Activated B cell treated with CpG ODN at 0.5 μM for 24 hours (primary cell): Measurements from ENCODE around the gene KCNMA1. TPM values are rescaled to one million over a fixed set of nuclear protein-coding genes. Genes with fewer than 3 reads are reported as not detected.

Source experiments
- ATAC-seq: fragments of 200-7000 bp; cut with Tn5 transposase; one replicate; pipeline ENCODE4 v1.10.0; 2021; ENCODE audit warnings: low read depth, mild to moderate bottlenecking, moderate library complexity
- CTCF ChIA-PET: fragments of 350-600 bp; sonication (Branson Sonifier 250); formaldehyde crosslinking; loops from one replicate; lab custom pipeline; 2021; ENCODE audit warnings: antibody characterized with exemption; lab: Charles Lee
- POLR2A ChIA-PET: fragments of 350-600 bp; sonication (Branson Sonifier 250); formaldehyde crosslinking; loops from one replicate; lab custom pipeline; 2021; ENCODE audit warnings: antibody characterized with exemption; lab: Charles Lee
- DNase-seq: peaks from one replicate; pipeline ENCODE4 v3.0.0; 2022
- H3K27ac Mint-ChIP-seq: one replicate; pipeline ENCODE4 v1.8.0; 2020; ENCODE audit warnings: mixed read lengths
- H3K27me3 Mint-ChIP-seq: one replicate; pipeline ENCODE4 v1.8.0; 2021; ENCODE audit warnings: mixed read lengths
- H3K36me3 Mint-ChIP-seq: one replicate; pipeline ENCODE4 v1.8.0; 2021; ENCODE audit warnings: low read depth, mixed read lengths
- H3K4me1 Mint-ChIP-seq: one replicate; pipeline ENCODE4 v1.8.0; 2021; ENCODE audit warnings: mixed read lengths
- H3K4me3 Mint-ChIP-seq: one replicate; pipeline ENCODE4 v1.8.0; 2020; ENCODE audit warnings: mild to moderate bottlenecking, mixed read lengths
- H3K9me3 Mint-ChIP-seq: one replicate; pipeline ENCODE4 v1.8.0; 2020; ENCODE audit warnings: mixed read lengths
- CTCF ChIP-seq: fragments of 200-600 bp; IDR thresholded peaks from one replicate; pipeline ENCODE4 v1.8.0; 2022; ENCODE audit warnings: antibody characterized with exemption, mild to moderate bottlenecking
- intact Hi-C: fragments of 100-400 bp; cut with micrococcal nuclease; formaldehyde crosslinking; loops from one replicate; pipeline ENCODE4 v1.15.1; 2024
- total RNA-seq: library from RNA; stranded (reverse); gene quantifications from 2 replicates; pipeline ENCODE4 v1.2.3, GENCODE V29; 2022

Gene KCNMA1
- total RNA-seq, 1 donor from 2014 or later = 3.7 TPM

GRCh38 chr10:76829724-76830123 is 807.9 kb downstream of the KCNMA1 start:
- DNase-seq (no peak), ATAC-seq (no peak)
- no peaks in the 10 kb centered on the region for H3K27me3 Mint-ChIP-seq
- H3K4me3 Mint-ChIP-seq = no peak overlapping the region
- no peaks in the 10 kb centered on the region for H3K4me1 Mint-ChIP-seq
- H3K36me3 Mint-ChIP-seq = no peaks in the 10 kb centered on the region
- H3K9me3 Mint-ChIP-seq = no peaks in the 10 kb centered on the region
- ChIA-PET CTCF (no interaction called here), POLR2A (no interaction called here)
- no peak overlapping the region for H3K27ac Mint-ChIP-seq
- intact Hi-C loops = no loop called here
- TF ChIP-seq CTCF = no peak
